KBM-7 (cell line): ENCODE results near the gene CYP3A5.
"Not testable (repeated sequence)": the region's sequence is repeated elsewhere in the genome, so short reads cannot be mapped to it uniquely, and the experiment has no call there.

Source experiments
- DNase-seq: peaks from one replicate; pipeline ENCODE4 v3.0.0-alpha.2; 2015
- in situ Hi-C: fragments of 300-500 bp; cut with MboI; formaldehyde crosslinking; loops from 2 replicates; pipeline ENCODE4 v1.14.3; 2020; ENCODE audit warnings: low sequenced_read_pairs, low pct_unique_long_range_greater_than_20kb, mixed read lengths

The CYP3A5 gene

DNA sequence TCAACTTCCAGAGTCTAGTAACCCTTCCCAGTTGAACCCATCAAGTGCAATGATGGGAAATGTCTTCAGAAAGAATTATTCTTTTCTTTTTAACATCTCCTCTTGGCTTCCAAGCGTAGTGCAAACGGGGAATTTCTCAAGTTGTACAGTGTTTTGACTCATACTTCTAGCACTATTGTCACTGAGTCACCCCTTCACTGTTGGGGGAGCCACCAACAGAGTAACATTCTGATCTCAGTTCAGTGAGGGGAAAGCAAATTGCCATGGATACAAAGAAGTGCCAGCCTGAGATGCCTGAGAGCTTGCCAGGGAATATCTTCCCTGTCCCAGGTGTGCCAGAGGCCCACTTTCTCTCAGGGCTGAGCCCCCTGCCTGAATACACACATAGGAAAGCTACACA is 31.0 kb downstream of the CYP3A5 start:
- in situ Hi-C loops: no loop called here
- no peak for DNase-seq

DNA sequence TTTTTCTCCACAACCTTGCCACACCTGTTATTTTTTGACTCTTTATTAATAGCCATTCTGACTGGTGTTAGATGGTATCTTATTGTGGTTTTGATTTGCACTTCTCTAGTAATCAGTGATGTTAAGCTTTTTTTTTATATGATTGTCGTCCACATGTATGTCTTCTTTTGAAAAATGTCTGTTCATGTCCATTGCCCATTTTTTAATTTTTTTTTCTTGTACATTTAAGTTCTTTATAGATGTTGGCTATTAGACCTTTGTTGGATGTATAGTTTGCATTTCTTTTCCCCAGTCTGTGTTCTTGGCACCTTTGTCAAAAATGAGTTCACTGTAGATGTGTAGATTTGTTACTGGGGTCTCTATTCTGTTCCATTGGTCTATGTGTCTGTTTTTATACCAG is 34.2 kb downstream of the CYP3A5 start:
- in situ Hi-C loops: no loop called here
- DNase-seq: no peak

DNA sequence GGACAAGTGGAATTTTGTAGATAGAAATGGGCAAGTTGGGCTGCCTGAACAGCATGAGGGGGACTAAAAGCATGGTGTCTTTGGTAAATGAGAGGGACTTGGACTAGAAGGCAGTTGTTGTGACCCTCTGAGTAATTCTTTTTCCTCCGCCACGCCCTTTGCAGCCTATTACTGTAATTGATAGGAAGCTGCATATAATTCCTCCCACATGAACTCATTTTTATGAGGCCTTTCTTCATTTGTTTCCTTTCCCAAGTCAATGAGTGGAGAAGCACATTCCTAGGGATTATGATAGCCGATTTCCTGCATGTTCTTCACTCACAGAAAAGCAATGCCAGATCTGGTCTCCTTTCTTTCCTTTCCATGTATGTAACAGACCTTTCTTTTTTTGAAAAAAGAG is 35.4 kb downstream of the CYP3A5 start:
- in situ Hi-C loops: no loop called here
- DNase-seq: no peak

DNA sequence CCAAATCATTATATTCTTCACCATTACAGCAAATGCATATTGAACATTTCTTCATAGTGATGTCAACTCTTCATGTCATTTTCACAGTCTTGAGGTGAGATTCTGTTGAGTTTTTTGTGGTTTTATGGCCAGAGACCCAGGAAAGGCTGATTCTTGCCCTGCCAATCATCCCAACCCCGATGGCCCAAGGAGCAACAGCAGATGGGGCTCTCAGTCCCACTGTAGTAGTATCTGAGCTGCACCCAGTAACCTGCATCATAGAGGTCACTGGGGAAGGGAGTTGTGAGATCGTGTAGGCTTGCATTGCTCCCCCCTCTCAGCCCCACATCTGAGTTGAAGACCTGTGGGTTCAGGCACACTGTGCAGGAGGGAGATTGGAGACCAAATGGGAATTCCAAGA is 36.3 kb downstream of the CYP3A5 start:
- in situ Hi-C loops: no loop called here
- no peak for DNase-seq

DNA sequence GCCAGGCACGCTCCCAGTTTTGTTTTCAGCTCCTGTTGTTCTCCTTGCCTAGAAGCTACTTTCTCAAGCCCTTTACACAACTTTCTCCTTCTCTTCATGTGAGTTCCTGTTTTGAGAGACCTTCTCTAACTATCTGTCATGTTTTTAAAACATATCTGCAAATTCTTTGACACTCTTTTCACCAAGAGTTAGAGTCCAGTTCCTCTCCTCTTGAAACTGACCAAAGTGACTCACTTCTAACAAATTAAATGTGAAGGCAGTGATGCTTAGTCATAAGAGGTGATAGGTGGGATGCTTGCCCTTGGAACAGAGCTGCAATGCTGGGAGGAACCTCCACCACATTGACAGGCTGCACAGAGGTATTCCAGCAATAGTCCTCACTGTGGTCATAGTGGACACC is 37.8 kb downstream of the CYP3A5 start:
- in situ Hi-C loops: no loop called here
- DNase-seq: no peak

DNA sequence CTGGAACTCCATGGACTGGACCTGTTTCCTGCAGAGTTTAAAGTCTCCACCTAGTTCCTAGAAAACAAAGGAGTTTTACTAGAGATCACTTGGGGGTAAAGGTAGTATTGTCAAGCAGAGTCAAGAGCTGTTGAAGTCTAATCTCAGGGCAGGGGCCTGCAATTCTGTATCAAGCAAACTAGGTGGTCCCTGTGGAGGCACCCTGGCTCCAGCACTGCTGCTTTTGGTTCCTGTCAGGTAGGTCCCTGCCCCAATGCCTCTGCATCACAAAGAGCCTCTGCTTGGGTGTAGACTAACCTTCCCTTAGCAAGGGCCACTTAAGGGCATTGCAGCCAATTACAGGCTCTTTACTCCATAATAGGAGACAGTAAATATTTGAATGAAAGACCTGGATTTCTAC is 40.5 kb downstream of the CYP3A5 start:
- DNase-seq: no peak
- in situ Hi-C loops: no loop called here

DNA sequence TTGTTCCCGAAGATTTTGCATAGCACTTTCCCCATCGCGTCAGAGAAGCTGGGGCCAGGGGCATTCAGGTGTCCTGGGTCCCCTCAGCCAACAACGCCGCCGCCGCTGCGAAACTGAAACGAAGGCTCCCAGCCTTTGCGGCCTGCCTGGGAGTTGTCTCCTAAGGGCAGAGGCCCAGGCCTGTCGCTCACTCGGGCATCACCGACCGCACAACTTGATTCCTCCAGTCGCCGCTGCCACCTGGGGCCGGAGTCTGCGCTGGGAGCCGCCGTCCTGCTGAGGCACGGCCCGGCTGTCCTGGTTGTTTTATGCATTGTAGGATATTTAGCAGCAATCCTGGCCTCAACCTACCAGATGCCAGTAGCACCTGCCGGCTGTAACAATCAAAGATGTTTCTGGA is 41.1 kb downstream of the CYP3A5 start:
- in situ Hi-C loops: no loop called here
- no peak for DNase-seq

DNA sequence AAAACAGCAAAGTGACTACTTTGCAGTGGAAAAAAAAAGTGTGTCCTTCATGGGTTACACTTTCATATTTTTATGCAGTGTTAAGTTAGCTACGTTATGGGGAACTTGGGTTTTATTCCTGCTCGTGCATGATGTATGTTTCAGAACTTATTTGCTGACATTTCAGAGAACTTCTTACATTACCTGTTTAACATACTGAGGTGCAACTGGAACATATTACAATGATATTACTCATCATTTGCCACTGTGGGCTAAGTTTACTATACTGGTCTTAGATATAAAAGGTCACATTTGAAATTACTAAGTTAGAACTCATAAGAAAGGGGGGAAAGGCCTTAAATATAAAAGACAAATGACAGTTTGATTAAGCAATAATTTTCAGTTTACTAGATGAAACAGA is 42.4 kb downstream of the CYP3A5 start:
- DNase-seq, in situ Hi-C loops: not testable (repeated sequence)

DNA sequence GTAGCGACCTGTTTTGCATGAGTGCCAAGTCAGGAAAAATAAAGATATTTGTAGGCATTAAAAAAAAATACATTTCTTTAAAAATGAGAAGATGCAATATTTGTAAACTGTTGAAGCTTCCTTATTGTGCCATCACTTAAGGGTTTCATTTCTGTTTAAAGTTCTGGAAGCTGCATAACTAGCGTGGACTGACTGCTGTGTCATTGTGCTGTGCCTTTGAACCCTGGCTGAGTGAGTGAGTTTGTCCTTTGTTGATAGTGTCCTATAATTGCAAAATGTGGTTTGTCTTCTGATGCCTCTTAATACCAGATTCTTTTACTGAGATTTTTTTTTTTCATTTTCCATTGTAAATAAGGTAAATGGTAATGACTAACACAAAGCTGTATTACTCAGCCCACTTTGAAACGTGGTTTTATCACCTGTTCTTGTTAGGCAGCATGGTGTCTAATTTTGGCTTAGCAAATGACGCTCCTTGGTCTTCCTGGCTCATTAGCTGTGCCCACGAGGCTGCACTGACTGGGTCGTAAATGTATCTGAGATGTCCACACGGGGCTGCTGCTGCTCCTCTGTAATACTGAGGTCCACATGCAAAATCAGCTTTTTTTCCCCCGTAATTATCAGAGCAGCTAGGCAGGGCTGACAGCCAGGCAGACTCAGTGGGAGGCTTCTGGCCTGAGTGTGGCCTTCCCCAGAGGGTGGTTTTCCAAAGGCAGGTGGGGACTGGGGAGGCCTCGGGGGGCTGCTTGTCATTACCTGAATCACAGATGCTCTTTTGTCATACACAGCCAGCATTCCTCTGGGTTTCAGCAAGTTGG is 48.3 kb downstream of the CYP3A5 start:
- DNase-seq: peak; percentile 18
- in situ Hi-C loops: no loop called here

DNA sequence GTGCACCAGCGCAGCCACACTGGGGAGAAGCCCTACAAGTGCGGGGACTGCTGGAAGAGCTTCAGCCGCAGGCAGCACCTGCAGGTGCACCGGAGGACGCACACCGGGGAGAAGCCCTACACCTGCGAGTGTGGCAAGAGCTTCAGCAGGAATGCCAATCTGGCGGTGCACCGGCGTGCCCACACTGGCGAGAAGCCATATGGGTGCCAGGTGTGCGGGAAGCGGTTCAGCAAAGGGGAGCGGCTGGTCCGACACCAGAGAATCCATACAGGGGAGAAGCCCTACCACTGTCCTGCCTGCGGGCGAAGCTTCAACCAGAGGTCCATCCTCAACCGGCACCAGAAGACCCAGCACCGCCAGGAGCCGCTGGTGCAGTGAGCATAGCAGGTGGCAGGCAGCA is 50.2 kb downstream of the CYP3A5 start:
- DNase-seq: no peak
- in situ Hi-C loops: no loop called here

DNA sequence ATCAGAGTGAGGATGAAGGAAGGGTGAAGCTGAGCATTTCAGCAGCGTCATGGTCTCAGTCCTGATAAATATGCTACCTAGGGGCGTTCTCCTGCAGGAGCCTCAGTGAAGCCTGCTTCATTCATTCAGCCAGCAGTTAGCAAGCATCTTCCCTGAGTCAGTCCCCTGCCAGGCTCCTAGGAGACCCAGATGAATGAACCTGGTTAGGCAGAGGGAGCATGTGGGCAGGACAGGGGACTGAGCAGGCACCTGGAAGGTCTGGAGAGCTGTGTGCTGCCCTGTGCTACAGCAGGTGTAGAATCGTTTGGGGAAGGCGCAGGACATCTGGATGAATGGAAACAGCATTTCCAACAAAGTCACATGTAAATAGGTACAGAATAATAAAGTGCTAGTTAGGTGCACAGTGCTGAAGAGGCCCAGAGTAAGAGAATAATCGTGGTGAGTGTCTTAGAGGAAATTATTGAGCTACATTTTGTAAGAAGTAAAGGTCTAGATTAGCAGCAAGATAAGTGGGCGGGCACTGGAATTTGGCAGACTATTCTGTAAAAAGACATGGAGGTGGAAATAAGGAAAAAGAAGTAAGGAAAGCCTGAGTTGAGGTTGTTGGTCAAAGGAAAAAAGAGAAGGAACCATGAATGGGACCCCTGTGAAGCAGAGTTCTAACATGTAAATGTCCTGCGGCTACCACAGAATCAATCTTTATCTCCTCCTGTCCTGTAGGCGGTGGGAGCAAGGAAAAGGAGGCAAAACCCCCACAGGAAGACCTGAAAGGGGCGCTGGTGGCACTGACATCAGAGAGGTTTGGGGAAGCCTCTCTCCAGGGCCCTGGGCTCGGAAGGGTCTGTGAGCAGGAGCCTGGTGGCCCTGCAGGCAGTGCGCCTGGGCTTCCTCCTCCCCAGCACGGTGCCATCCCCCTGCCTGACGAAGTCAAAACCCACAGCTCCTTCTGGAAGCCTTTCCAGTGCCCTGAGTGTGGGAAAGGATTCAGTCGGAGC is 51.0 kb downstream of the CYP3A5 start:
- in situ Hi-C loops: no loop called here
- no peak for DNase-seq

DNA sequence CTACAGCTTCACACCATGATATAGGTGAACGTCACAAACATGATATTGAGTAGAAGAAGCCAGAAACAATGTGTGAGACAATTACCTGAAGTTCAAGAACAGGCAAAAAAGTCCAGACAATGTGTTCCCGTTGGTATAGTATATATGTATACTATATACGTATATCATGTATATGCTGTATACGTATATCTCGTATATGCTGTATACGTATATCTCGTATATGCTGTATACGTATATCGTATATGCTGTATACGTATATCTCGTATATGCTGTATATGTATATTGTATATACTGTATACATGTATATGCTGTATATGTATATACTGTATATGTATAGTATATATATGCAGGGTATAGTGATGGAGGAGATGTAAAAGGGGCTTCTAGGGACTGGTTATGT is 52.3 kb downstream of the CYP3A5 start:
- in situ Hi-C loops: no loop called here
- no peak for DNase-seq

DNA sequence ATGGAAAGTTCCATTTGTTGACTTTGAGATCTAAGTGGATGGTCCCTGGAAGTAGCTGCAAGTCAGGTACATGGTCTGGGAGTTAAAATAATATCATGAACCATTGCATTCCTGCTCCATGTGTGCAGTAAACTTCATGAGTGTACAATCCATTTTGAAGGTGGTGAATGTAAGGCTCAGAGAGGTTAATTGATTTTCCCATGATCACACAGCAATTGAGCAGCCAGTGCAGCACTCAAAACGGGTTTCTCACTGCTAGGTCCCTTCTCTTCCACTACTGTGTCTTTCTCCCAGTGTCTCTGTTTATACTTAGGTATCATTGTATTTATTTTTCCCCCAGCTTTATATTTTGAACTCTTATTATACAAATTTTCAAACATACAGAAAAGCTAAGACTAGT is 53.1 kb downstream of the CYP3A5 start:
- no peak for DNase-seq
- in situ Hi-C loops: no loop called here

DNA sequence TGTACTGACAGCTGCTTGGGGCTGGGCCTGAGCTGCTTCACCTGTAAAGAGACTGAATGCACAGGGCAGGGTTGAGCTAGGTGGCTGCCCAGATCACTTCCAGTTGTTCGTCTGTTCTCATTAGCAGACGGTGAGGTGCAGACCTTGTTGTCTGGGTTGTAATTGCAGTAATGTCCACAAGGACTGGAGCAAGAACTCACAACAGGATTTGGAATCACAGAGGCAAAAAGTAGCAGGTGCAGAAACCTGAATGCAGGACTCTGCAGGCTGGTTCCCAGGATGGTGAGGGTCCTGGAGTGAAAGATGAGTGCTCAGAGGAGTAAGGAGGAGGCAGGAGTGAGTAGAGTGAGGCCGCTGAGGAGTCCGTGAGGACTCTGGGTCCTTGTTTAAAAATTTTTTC is 53.8 kb downstream of the CYP3A5 start:
- no peak for DNase-seq
- in situ Hi-C loops: no loop called here

DNA sequence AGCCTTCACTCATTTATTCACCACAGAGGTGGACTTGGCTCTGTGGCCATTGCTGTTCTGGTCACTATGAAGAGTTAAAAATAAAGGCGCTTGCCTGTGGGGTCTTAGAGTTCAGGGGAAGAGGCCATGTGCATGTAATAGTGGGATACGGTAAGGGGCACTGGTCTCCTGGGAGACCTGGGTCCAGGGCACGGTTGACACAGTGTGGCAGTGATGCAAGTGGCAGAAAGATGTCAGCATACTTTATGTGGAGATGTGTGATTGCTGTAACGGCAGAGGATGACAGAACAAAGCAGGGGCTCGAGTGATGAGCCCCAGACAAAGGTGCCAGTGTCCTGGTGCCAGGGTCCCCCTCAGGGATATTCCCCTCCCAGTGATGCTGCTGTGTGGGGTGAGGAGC is 54.5 kb downstream of the CYP3A5 start:
- DNase-seq: no peak
- in situ Hi-C loops: no loop called here

DNA sequence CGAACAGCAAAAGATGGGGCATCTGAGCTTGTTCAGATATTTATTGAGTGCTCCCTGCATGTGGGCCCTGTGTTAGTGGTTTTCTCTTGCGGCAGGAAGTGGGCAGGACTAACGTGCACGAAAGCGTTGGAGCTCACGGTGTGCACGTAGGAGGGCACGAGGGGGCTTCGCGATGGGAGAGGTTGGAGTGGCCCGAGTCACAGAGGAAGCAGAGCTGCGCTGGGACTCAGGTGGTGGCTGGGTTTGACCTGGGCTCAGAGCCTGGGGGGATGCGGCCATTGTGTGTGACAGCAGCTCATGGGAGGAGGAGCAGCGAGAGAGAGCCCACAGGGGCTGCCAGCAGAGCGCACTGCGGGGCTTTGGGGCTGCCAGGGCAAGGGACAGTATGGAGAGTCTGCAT is 55.3 kb downstream of the CYP3A5 start:
- in situ Hi-C loops: no loop called here
- peak; percentile 11 for DNase-seq

DNA sequence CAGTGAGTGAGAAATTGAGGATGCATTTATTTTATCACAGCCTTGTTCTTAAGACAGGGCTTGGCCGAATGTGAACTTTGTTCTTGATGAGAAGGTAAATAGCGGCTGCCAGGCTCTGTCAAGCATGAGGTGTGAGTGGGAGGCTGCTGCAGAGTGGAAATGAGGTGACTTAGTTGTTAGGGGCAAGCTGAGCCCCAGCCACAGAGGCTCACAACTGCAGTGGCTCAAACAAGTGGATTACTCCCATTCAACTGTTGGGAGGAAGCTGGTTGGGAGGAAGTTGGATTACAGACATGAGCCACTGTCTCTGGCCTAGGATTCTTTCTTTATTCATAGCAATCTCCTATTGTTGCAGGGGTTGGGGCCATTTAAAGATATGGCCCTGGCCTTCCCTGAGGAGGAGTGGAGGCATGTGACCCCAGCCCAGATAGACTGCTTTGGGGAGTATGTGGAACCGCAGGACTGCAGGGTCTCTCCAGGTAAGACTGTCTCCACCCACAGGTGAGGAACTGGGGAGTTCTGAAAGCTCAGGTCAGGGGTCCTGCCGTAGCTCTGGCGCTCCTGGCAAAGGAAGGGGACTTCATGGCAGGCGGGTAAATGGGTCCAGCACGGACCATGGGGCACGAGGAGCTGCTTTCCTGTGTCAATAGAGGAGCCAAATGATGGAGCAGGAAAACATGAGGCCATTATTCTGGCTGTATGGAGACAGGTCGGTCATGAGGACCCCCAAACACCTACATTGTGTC is 55.9 kb downstream of the CYP3A5 start:
- in situ Hi-C loops: no loop called here
- DNase-seq: no peak

DNA sequence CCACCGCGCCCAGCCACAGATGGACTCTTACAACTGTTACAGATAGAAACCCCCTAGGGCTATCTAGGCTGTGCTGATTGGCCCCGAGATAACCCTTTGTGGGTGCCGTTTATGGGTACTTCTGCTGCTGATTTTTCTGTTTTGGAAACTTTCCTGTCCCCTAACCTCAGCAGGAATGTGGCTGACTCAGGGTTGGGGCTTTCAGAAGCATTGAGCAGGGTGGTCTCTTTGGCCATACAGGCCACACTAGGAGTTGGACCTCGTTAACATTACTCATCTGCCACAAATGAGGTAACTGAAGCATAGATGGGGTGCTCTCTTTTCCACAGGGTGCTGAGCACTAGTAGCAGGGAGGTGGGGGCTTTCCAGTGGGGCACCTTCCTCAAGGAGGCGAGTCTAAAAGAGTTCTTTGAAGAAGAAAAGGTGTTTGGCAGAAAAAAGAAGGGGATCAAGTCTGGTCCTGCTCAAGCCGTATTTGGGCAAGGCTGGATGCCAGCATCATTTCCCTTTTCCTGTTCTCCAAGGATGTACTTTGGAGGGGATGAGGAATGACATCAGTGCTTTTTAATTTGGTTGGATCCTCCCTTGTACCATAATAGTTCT is 56.6 kb downstream of the CYP3A5 start:
- in situ Hi-C loops: no loop called here
- no peak for DNase-seq

DNA sequence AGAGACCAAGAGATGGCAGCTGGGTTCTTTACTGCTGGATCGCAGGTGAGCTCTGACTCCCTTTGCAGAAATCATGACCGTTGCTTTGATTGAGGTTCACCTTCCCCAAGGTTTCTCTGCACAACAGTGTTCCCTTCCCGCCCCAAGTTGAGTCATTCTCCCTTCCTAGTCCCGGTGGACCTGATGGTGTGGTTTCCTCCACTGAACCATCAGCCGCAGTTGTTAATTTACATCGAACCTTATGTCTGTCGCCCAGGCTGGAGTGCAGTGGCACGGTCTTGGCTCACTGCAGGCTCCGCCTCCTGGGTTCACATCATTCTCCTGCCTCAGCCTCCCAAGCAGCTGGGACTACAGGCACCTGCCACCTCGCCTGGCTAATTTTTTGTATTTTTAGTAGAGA is 57.2 kb downstream of the CYP3A5 start:
- in situ Hi-C loops: no loop called here
- DNase-seq: no peak
